ENCODE measurements around the gene PREX1. TPM values are rescaled to one million over a fixed set of nuclear protein-coding genes. Genes with fewer than 3 reads are reported as not detected.

PREX1 gene
- total and polyA plus RNA-seq, 2 experiments from 2014 or later: 2.4 to 10.3 TPM

DNA sequence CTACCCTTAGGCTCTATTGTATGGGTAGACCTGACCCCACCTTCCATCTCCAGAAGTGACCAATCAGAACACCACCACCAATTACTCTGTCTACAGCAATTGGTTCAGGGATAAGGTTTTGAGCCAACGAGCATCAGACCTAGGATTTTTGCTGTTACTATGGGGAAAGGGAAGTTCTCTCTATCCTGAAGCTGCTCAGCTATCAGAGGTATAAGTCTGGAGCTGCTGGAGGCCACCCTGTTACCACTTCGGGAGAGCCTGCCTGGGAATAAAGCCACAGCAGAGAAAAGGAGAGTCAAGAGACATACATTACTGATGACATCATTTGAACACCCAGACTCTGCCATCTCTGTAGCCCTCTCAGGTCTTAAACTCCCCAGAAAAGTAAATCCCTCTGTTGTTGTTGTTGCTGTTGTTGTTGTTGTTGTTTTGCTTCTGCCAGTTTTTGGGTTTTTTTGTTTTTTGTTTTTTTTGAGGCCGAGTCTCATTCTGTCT lies 94.5 kb downstream of the PREX1 start:
- no peaks in the 10 kb centered on the region for H3F3A ChIP-seq (replicated peaks; ENCODE audit: low read depth)
- TF ChIP-seq, protein P1, sequence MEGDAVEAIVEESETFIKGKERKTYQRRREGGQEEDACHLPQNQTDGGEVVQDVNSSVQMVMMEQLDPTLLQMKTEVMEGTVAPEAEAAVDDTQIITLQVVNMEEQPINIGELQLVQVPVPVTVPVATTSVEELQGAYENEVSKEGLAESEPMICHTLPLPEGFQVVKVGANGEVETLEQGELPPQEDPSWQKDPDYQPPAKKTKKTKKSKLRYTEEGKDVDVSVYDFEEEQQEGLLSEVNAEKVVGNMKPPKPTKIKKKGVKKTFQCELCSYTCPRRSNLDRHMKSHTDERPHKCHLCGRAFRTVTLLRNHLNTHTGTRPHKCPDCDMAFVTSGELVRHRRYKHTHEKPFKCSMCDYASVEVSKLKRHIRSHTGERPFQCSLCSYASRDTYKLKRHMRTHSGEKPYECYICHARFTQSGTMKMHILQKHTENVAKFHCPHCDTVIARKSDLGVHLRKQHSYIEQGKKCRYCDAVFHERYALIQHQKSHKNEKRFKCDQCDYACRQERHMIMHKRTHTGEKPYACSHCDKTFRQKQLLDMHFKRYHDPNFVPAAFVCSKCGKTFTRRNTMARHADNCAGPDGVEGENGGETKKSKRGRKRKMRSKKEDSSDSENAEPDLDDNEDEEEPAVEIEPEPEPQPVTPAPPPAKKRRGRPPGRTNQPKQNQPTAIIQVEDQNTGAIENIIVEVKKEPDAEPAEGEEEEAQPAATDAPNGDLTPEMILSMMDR (conservative IDR thresholded peaks at IDR 0.05; ENCODE audit: low read depth in 2 of 2): no peak
- TF ChIP-seq EZH2 (IDR thresholded peaks at IDR 0.05; ENCODE audit: low read depth, unreplicated experiment) (no peak), CREB1 (CRISPR knock-in tag; IDR thresholded peaks at IDR 0.05; ENCODE audit: low read depth) (no peak), EZH2phosphoT487 (IDR thresholded peaks at IDR 0.05; ENCODE audit: unreplicated experiment) (no peak), JUNB (IDR thresholded peaks at IDR 0.05; ENCODE audit: unreplicated experiment) (no peak), ZNF331 (CRISPR knock-in tag; IDR thresholded peaks at IDR 0.05; ENCODE audit: low read depth) (no peak), ZNF114 (CRISPR knock-in tag; IDR thresholded peaks at IDR 0.05) (no peak), STAT1 (IDR thresholded peaks at IDR 0.05; ENCODE audit: unreplicated experiment) (no peak), POLR2AphosphoS5 (IDR thresholded peaks at IDR 0.05; ENCODE audit: low read depth) (no peak), NANOG (IDR thresholded peaks at IDR 0.05; ENCODE audit: borderline replicate concordance) (no peak)
- TF ChIP-seq, protein P2, sequence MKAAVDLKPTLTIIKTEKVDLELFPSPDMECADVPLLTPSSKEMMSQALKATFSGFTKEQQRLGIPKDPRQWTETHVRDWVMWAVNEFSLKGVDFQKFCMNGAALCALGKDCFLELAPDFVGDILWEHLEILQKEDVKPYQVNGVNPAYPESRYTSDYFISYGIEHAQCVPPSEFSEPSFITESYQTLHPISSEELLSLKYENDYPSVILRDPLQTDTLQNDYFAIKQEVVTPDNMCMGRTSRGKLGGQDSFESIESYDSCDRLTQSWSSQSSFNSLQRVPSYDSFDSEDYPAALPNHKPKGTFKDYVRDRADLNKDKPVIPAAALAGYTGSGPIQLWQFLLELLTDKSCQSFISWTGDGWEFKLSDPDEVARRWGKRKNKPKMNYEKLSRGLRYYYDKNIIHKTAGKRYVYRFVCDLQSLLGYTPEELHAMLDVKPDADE (IDR thresholded peaks at IDR 0.05): no peak
- TF ChIP-seq, protein P3, sequence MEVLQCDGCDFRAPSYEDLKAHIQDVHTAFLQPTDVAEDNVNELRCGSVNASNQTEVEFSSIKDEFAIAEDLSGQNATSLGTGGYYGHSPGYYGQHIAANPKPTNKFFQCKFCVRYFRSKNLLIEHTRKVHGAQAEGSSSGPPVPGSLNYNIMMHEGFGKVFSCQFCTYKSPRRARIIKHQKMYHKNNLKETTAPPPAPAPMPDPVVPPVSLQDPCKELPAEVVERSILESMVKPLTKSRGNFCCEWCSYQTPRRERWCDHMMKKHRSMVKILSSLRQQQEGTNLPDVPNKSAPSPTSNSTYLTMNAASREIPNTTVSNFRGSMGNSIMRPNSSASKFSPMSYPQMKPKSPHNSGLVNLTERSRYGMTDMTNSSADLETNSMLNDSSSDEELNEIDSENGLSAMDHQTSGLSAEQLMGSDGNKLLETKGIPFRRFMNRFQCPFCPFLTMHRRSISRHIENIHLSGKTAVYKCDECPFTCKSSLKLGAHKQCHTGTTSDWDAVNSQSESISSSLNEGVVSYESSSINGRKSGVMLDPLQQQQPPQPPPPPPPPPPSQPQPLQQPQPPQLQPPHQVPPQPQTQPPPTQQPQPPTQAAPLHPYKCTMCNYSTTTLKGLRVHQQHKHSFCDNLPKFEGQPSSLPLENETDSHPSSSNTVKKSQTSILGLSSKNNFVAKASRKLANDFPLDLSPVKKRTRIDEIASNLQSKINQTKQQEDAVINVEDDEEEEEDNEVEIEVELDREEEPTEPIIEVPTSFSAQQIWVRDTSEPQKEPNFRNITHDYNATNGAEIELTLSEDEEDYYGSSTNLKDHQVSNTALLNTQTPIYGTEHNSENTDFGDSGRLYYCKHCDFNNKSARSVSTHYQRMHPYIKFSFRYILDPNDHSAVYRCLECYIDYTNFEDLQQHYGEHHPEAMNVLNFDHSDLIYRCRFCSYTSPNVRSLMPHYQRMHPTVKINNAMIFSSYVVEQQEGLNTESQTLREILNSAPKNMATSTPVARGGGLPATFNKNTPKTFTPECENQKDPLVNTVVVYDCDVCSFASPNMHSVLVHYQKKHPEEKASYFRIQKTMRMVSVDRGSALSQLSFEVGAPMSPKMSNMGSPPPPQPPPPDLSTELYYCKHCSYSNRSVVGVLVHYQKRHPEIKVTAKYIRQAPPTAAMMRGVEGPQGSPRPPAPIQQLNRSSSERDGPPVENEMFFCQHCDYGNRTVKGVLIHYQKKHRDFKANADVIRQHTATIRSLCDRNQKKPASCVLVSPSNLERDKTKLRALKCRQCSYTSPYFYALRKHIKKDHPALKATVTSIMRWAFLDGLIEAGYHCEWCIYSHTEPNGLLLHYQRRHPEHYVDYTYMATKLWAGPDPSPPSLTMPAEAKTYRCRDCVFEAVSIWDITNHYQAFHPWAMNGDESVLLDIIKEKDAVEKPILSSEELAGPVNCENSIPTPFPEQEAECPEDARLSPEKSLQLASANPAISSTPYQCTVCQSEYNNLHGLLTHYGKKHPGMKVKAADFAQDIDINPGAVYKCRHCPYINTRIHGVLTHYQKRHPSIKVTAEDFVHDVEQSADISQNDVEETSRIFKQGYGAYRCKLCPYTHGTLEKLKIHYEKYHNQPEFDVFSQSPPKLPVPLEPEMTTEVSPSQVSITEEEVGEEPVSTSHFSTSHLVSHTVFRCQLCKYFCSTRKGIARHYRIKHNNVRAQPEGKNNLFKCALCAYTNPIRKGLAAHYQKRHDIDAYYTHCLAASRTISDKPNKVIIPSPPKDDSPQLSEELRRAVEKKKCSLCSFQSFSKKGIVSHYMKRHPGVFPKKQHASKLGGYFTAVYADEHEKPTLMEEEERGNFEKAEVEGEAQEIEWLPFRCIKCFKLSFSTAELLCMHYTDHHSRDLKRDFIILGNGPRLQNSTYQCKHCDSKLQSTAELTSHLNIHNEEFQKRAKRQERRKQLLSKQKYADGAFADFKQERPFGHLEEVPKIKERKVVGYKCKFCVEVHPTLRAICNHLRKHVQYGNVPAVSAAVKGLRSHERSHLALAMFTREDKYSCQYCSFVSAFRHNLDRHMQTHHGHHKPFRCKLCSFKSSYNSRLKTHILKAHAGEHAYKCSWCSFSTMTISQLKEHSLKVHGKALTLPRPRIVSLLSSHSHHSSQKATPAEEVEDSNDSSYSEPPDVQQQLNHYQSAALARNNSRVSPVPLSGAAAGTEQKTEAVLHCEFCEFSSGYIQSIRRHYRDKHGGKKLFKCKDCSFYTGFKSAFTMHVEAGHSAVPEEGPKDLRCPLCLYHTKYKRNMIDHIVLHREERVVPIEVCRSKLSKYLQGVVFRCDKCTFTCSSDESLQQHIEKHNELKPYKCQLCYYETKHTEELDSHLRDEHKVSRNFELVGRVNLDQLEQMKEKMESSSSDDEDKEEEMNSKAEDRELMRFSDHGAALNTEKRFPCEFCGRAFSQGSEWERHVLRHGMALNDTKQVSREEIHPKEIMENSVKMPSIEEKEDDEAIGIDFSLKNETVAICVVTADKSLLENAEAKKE (CRISPR knock-in tag; IDR thresholded peaks at IDR 0.05): no peak
- TF ChIP-seq, protein P4, sequence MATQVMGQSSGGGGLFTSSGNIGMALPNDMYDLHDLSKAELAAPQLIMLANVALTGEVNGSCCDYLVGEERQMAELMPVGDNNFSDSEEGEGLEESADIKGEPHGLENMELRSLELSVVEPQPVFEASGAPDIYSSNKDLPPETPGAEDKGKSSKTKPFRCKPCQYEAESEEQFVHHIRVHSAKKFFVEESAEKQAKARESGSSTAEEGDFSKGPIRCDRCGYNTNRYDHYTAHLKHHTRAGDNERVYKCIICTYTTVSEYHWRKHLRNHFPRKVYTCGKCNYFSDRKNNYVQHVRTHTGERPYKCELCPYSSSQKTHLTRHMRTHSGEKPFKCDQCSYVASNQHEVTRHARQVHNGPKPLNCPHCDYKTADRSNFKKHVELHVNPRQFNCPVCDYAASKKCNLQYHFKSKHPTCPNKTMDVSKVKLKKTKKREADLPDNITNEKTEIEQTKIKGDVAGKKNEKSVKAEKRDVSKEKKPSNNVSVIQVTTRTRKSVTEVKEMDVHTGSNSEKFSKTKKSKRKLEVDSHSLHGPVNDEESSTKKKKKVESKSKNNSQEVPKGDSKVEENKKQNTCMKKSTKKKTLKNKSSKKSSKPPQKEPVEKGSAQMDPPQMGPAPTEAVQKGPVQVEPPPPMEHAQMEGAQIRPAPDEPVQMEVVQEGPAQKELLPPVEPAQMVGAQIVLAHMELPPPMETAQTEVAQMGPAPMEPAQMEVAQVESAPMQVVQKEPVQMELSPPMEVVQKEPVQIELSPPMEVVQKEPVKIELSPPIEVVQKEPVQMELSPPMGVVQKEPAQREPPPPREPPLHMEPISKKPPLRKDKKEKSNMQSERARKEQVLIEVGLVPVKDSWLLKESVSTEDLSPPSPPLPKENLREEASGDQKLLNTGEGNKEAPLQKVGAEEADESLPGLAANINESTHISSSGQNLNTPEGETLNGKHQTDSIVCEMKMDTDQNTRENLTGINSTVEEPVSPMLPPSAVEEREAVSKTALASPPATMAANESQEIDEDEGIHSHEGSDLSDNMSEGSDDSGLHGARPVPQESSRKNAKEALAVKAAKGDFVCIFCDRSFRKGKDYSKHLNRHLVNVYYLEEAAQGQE (IDR thresholded peaks at IDR 0.05; ENCODE audit: unreplicated experiment): no peak
- H3K4me3 ChIP-seq: no peak overlapping the region
- peaks cover 8% of the 10 kb centered on the region for H3K27me3 Mint-ChIP-seq (ENCODE audit: insufficient read depth, low read depth, poor library complexity)
- peaks cover 11% of the 10 kb centered on the region for H3K4me1 Mint-ChIP-seq
- no peaks in the 10 kb centered on the region for H4K20me1 ChIP-seq (replicated peaks; ENCODE audit: insufficient read depth)
- no peaks in the 10 kb centered on the region for H3K27me3 ChIP-seq (ENCODE audit: insufficient read depth)
- H3K27ac ChIP-seq (ENCODE audit: low read depth): no peak overlapping the region
- no peaks in the 10 kb centered on the region for H3K9me3 Mint-ChIP-seq
- H3K4me3 Mint-ChIP-seq: no peak overlapping the region
- H3K27ac Mint-ChIP-seq: no peak overlapping the region
- no peak overlapping the region for H2AFZ ChIP-seq
- ATAC-seq (peak; percentile 55), DNase-seq (ENCODE audit: low spot score) (peak; percentile 21)
- no peaks in the 10 kb centered on the region for H3K9me2 ChIP-seq (ENCODE audit: insufficient read depth)
- no peaks in the 10 kb centered on the region for H3K79me2 ChIP-seq (replicated peaks; ENCODE audit: insufficient read depth)
- H3K36me3 Mint-ChIP-seq (ENCODE audit: low read depth): peaks cover 6% of the 10 kb centered on the region
- no peaks in the 10 kb centered on the region for H3K4me1 ChIP-seq (ENCODE audit: insufficient read depth)
- H3K36me3 ChIP-seq (ENCODE audit: insufficient read depth): no peaks in the 10 kb centered on the region
- H3K4me2 ChIP-seq: no peak overlapping the region
